ENCODE results near the gene UBAC2.

DNA sequence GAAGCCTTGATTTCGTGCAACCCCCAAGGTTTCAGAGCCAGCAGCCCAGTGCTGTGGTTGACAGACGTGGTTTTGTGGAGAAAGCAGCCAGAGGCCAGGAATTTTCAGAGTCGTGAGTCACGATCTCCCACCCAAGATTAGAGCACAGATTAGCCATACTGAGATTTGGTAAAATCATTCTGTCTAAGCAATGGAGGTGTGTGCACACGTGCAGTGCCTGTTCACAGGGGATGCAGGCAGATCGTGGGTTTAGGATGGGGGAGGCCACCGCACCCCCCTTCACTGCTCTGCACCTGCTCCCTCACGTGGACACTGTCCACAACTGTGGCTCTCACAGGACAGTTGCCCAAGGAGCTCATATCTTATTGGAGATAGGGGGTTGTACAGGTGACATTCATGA lies 153.2 kb downstream of the UBAC2 start:
- TF ChIP-seq, protein P1, sequence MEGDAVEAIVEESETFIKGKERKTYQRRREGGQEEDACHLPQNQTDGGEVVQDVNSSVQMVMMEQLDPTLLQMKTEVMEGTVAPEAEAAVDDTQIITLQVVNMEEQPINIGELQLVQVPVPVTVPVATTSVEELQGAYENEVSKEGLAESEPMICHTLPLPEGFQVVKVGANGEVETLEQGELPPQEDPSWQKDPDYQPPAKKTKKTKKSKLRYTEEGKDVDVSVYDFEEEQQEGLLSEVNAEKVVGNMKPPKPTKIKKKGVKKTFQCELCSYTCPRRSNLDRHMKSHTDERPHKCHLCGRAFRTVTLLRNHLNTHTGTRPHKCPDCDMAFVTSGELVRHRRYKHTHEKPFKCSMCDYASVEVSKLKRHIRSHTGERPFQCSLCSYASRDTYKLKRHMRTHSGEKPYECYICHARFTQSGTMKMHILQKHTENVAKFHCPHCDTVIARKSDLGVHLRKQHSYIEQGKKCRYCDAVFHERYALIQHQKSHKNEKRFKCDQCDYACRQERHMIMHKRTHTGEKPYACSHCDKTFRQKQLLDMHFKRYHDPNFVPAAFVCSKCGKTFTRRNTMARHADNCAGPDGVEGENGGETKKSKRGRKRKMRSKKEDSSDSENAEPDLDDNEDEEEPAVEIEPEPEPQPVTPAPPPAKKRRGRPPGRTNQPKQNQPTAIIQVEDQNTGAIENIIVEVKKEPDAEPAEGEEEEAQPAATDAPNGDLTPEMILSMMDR (IDR thresholded peaks at IDR 0.05), result no peak
- no peak for TF ChIP-seq EP300 (IDR thresholded peaks at IDR 0.05)
- TF ChIP-seq POLR2A (IDR thresholded peaks at IDR 0.05), result no peak

Measured in tibial nerve (tissue), 4 donors.